Colonic mucosa (tissue), 4 donors: ENCODE results near the gene KIF26A. TPM values are rescaled to one million over a fixed set of nuclear protein-coding genes. Genes with fewer than 3 reads are reported as not detected.

Source experiments
- DNase-seq: peaks from one replicate; pipeline ENCODE4 v3.0.0-alpha.2; 2020
- H3K27ac ChIP-seq: fragments of 200-600 bp; one replicate; pipeline ENCODE4 v1.8.0; 2021
- H3K27me3 ChIP-seq: fragments of 200-600 bp; one replicate; pipeline ENCODE4 v1.8.0; 2021
- H3K36me3 ChIP-seq: fragments of 200-600 bp; one replicate; pipeline ENCODE4 v1.8.0; 2021
- H3K4me1 ChIP-seq: fragments of 200-600 bp; one replicate; pipeline ENCODE4 v1.8.0; 2021; ENCODE audit warnings: mild to moderate bottlenecking
- H3K4me3 ChIP-seq: fragments of 200-600 bp; one replicate; pipeline ENCODE4 v1.8.0; 2021
- H3K9ac ChIP-seq, 2 donors: one replicate each; pipeline ENCODE4 v1.7.0; 2013; ENCODE audit warnings: control low read depth in 2 of 2, low read depth in 2 of 2, low read length in 2 of 2
- H3K9me3 ChIP-seq: fragments of 200-600 bp; one replicate; pipeline ENCODE4 v1.8.0; 2021
- CTCF ChIP-seq: fragments of 200-600 bp; IDR thresholded peaks from one replicate; pipeline ENCODE4 v1.8.0; 2022; ENCODE audit warnings: antibody characterized with exemption, mild to moderate bottlenecking
- intact Hi-C: fragments of 100-400 bp; cut with DNase I; formaldehyde crosslinking; loops from one replicate; pipeline ENCODE4 v1.14.1; 2022
- total RNA-seq, 2 donors: library from RNA; stranded (reverse); fragmentation: NEBNext Ultra II Directional in 1 of 2; extraction: Animal tissue kit (Norgen Biotek cat#: 25700) in 1 of 2; gene quantifications; one replicate each; pipeline ENCODE4 v1.2.1, GENCODE V29; 2021
- donor health status: healthy.
- donor health status: DM: no; HTN: no; CAD: no.
- donor health status: DM: no; HTN: no; CAD: no.

KIF26A gene
- total RNA-seq, 2 donors from 2014 or later, result 6.6 to 20.0 TPM

- no peaks in the 10 kb centered on the region for H3K9me3 ChIP-seq
- H3K4me1 ChIP-seq, result no peaks in the 10 kb centered on the region
- H3K27me3 ChIP-seq, result no peaks in the 10 kb centered on the region
- intact Hi-C loops, result no loop called here
- DNase-seq, result no peak
- TF ChIP-seq CTCF, result no peak
- H3K4me3 ChIP-seq, result no peak overlapping the region
- no peaks in the 10 kb centered on the region for H3K36me3 ChIP-seq
- H3K27ac ChIP-seq, result no peak overlapping the region
- no peak overlapping the region for H3K9ac ChIP-seq
Observed at GRCh38 chr14:104200591-104200990, 62.2 kb downstream of the KIF26A start.

GRCh38 chr14:104201063-104201462 lies 62.7 kb downstream of the KIF26A start:
- Histone ChIP-seq H3K4me3 (no peak overlapping the region), H3K4me1 (no peaks in the 10 kb centered on the region), H3K9ac (no peak overlapping the region), H3K27me3 (no peaks in the 10 kb centered on the region), H3K36me3 (no peaks in the 10 kb centered on the region), H3K9me3 (no peaks in the 10 kb centered on the region), H3K27ac (no peak overlapping the region)
- no peak for DNase-seq
- no peak for TF ChIP-seq CTCF
- intact Hi-C loops, result no loop called here

GRCh38 chr14:104201496-104201895 lies 63.1 kb downstream of the KIF26A start:
- Histone ChIP-seq H3K4me3 (no peak overlapping the region), H3K4me1 (no peaks in the 10 kb centered on the region), H3K9ac (no peak overlapping the region), H3K9me3 (no peaks in the 10 kb centered on the region), H3K27ac (no peak overlapping the region), H3K27me3 (no peaks in the 10 kb centered on the region), H3K36me3 (no peaks in the 10 kb centered on the region)
- intact Hi-C loops, result no loop called here
- no peak for TF ChIP-seq CTCF
- DNase-seq, result no peak

- intact Hi-C loops, result no loop called here
- DNase-seq, result no peak
- Histone ChIP-seq H3K4me1 (no peaks in the 10 kb centered on the region), H3K9me3 (no peaks in the 10 kb centered on the region), H3K27me3 (no peaks in the 10 kb centered on the region), H3K27ac (no peak overlapping the region), H3K4me3 (no peak overlapping the region), H3K9ac (no peak overlapping the region), H3K36me3 (no peaks in the 10 kb centered on the region)
- TF ChIP-seq CTCF, result no peak
Observed at GRCh38 chr14:104202259-104203070, 64.1 kb downstream of the KIF26A start.

GRCh38 chr14:104203071-104203425 lies 64.7 kb downstream of the KIF26A start:
- no peak for DNase-seq
- Histone ChIP-seq H3K36me3 (no peaks in the 10 kb centered on the region), H3K27me3 (no peaks in the 10 kb centered on the region), H3K4me1 (no peaks in the 10 kb centered on the region), H3K27ac (no peak overlapping the region), H3K9ac (no peak overlapping the region), H3K9me3 (no peaks in the 10 kb centered on the region), H3K4me3 (no peak overlapping the region)
- TF ChIP-seq CTCF, result no peak
- intact Hi-C loops, result no loop called here
